Thyroid gland (tissue), 4 donors: ENCODE data around the gene ZNF555. TPM values are rescaled to one million over a fixed set of nuclear protein-coding genes. Genes with fewer than 3 reads are reported as not detected.

ENCODE experiments used
- DNase-seq, 2 donors: peaks; one replicate each; pipeline ENCODE4 v3.0.0-alpha.2; 2019
- H3K27ac ChIP-seq, 3 donors: fragments of 200-600 bp; sonication (generic); 1 replicate in 2 of 3; 2 replicates in 1 of 3; pipeline ENCODE4 v1.5.1; 2016 to 2019; ENCODE audit warnings: mild to moderate bottlenecking in 1 of 3, moderate library complexity in 1 of 3
- H3K27me3 ChIP-seq: fragments of 200-600 bp; sonication (generic); one replicate; pipeline ENCODE4 v1.5.1; 2019
- H3K36me3 ChIP-seq, 2 donors: fragments of 200-600 bp; sonication (generic); one replicate each; pipeline ENCODE4 v1.5.1; 2016 to 2019
- H3K4me1 ChIP-seq, 2 donors: fragments of 200-600 bp; sonication (generic); one replicate each; pipeline ENCODE4 v1.5.1; 2017 to 2019
- H3K4me3 ChIP-seq, 3 donors: fragments of 200-600 bp; sonication (generic); replicated peaks in 1 of 3; 1 replicate in 2 of 3; 2 replicates in 1 of 3; pipeline ENCODE4 v1.5.1; 2016; ENCODE audit warnings: mild to moderate bottlenecking in 1 of 3
- H3K9me3 ChIP-seq: fragments of 200-600 bp; sonication (generic); one replicate; pipeline ENCODE4 v1.5.1; 2017
- CTCF ChIP-seq, 6 experiments: fragments of 200-600 bp in 3 of 6; fragments of 450-650 bp in 3 of 6; sonication (generic) in 3 of 6; IDR thresholded peaks; one replicate each; pipeline ENCODE4 v1.5.1; 2016 to 2019; ENCODE audit warnings: antibody characterized with exemption in 6 of 6, mild to moderate bottlenecking in 2 of 6, inconsistent platforms in 1 of 6, moderate library complexity in 1 of 6
- POLR2A ChIP-seq, 2 donors: fragments of 450-650 bp; IDR thresholded peaks; one replicate each; pipeline ENCODE4 v1.6.1; 2017; ENCODE audit warnings: antibody characterized with exemption in 2 of 2, mild to moderate bottlenecking in 2 of 2, moderate library complexity in 1 of 2
- WGBS, 2 donors: methylation state at CpG; one replicate each; pipeline ENCODE4 v1.1.5; 2017; 5-methylcytosine and 5-hydroxymethylcytosine counted together
- intact Hi-C: fragments of 100-400 bp; cut with DNase I; formaldehyde crosslinking; loops from one replicate; pipeline ENCODE4 v1.15.1; 2023
- total RNA-seq, 4 donors: library from RNA; depleted of rRNA; stranded (reverse); fragments of >200 nt; gene quantifications; one replicate each; pipeline ENCODE4 v1.2.3, GENCODE V29; 2016

ZNF555 gene
- total RNA-seq, 4 donors from 2014 or later: 8.7 to 10.2 (median 9.5) TPM

GRCh38 chr19:2819540-2820111 is 21.6 kb upstream of the ZNF555 start, which contains the start of gene ZNF554:
Gene ZNF554, plus strand, starts transcription at chr19:2819868. Its CDS starts 204 bp downstream, at chr19:2820072.
- Histone ChIP-seq H3K4me1 (peaks cover 6% of the 10 kb centered on the region in 2 donors), H3K27ac (peak within 1 kb of the TSS in 1 of 3 donors; percentile 27), H3K36me3 (peaks cover 0 to 4% of the 10 kb centered on the region in 2 donors), H3K27me3 (no peaks in the 10 kb centered on the region), H3K4me3 (peak within 1 kb of the TSS; percentile 75 to 95 (median 83)), H3K9me3 (no peaks in the 10 kb centered on the region)
- 0 to 1% methylated on average over 11 to 26 of the region's 64 CpGs for WGBS, 2 donors
- TF ChIP-seq POLR2A (IDR thresholded peaks at IDR 0.05): peak in 1 of 2 donors; percentile 69
- TF ChIP-seq CTCF (IDR thresholded peaks at IDR 0.05): peak; percentile 82 to 99 (median 95)
- intact Hi-C loops: no loop called here
- DNase-seq: peak; percentile 98

GRCh38 chr19:2820112-2820702 is 21.1 kb upstream of the ZNF555 start:
- Histone ChIP-seq H3K27ac (peak overlapping the region in 1 of 3 donors; percentile 27), H3K36me3 (peaks cover 0 to 4% of the 10 kb centered on the region in 2 donors), H3K4me1 (peaks cover 6% of the 10 kb centered on the region in 2 donors), H3K9me3 (no peaks in the 10 kb centered on the region), H3K4me3 (peak overlapping the region; percentile 75 to 95 (median 83)), H3K27me3 (no peaks in the 10 kb centered on the region)
- DNase-seq: peak in 1 of 2 donors; percentile 19
- no peak for TF ChIP-seq POLR2A (IDR thresholded peaks at IDR 0.05)
- TF ChIP-seq CTCF (IDR thresholded peaks at IDR 0.05): no peak
- intact Hi-C loops: no loop called here
- WGBS, 2 donors: 9 to 28% methylated on average over 3 to 11 of the region's 36 CpGs

DNA sequence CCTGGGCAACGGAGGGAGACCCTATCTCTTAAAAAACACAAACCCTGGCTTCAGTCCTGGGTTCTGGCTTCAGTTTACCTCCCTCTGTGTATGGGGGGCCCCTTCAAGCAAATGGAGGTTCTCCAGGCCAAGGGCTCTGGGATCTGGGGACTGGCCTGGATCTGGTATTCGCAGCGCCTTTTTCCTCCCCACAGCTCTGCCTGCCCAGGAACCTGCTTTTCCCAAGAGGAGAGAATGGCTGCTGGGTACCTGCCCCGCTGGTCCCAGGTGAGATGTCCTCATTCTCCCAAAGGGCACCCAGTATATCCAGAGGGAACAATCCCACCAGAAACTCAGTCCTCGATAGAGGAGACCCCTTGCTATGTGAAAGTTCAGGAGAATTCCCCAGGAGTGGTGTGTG is 18.4 kb upstream of the ZNF555 start:
- DNase-seq: no peak

DNA sequence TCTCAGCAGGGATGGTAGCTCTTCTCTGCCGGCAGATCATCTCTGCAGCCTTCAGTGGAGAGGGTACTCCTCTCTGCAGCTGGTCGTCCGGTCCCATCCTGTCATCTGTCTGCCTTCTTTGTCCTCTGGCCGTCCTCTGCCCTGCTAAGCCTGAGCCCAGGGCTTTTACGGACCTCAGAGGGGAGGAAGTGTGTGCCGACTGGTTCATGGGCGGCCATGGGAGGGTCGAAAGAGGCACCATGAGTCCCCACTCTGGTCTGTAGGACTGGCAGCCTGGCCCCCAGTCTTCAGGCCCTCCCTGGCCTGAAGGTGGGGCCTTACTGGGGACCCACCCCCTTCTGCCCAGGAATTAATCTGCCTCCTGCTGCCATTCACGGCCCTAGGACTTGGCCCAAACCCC is 17.6 kb upstream of the ZNF555 start:
- Histone ChIP-seq H3K4me3 (no peak overlapping the region), H3K27me3 (no peaks in the 10 kb centered on the region), H3K9me3 (no peaks in the 10 kb centered on the region), H3K27ac (no peak overlapping the region), H3K36me3 (peaks cover 10% of the 10 kb centered on the region in 2 donors), H3K4me1 (peaks cover 6% of the 10 kb centered on the region in 2 donors)
- 86 to 91% methylated on average over 4 to 8 of the region's 9 CpGs for WGBS, 2 donors
- TF ChIP-seq CTCF (IDR thresholded peaks at IDR 0.05) (no peak), POLR2A (IDR thresholded peaks at IDR 0.05) (no peak)
- intact Hi-C loops: no loop called here
- no peak for DNase-seq

More for the DNA sequence above, 18.4 kb upstream of the ZNF555 start:
- no peak for TF ChIP-seq CTCF (IDR thresholded peaks at IDR 0.05)
- no peak for TF ChIP-seq POLR2A (IDR thresholded peaks at IDR 0.05)
- Histone ChIP-seq H3K27me3 (no peaks in the 10 kb centered on the region), H3K27ac (no peak overlapping the region), H3K36me3 (peaks cover 6 to 7% of the 10 kb centered on the region in 2 donors), H3K4me1 (peaks cover 6% of the 10 kb centered on the region in 2 donors), H3K4me3 (no peak overlapping the region), H3K9me3 (no peaks in the 10 kb centered on the region)
- 96 to 100% methylated on average over 4 to 5 of the region's 5 CpGs for WGBS, 2 donors
- intact Hi-C loops: no loop called here

DNA sequence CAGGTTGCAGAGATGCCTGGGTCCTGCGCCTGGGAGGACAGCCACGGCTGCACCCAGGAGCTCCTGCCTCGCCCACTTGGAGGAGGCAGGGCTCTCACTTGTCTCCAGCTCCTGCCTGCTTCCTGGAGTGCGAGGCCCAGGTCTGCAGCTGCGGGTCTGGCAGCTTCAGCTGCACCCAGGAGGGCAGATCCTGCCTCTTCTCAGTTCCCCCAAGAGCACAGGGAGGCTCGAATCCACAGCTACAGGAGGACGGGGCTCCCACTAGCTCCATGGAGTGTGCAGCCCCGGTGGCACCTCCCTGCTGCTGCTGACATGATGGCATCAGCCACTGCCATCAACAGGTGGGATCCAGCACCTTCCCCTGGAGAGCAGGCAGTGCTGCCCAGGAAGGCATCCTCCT is 17.1 kb upstream of the ZNF555 start:
- intact Hi-C loops: no loop called here
- WGBS, 2 donors: 56 to 100% methylated on average over 2 to 4 of the region's 8 CpGs
- no peak for DNase-seq
- Histone ChIP-seq H3K27ac (no peak overlapping the region), H3K4me3 (no peak overlapping the region), H3K9me3 (no peaks in the 10 kb centered on the region), H3K4me1 (peaks cover 6% of the 10 kb centered on the region in 2 donors), H3K36me3 (peaks cover 10% of the 10 kb centered on the region in 2 donors), H3K27me3 (no peaks in the 10 kb centered on the region)
- TF ChIP-seq POLR2A (IDR thresholded peaks at IDR 0.05) (no peak), CTCF (IDR thresholded peaks at IDR 0.05) (no peak)
